GM19438 (cell line): ENCODE measurements around the gene CHID1.

Experiments used
- ATAC-seq: cut with Tn5 transposase; IDR thresholded peaks from one replicate; pipeline ENCODE4 v1.9.1; 2021; ENCODE audit warnings: low read depth; ENCODE audit not compliant: unreplicated experiment

The CHID1 gene

DNA sequence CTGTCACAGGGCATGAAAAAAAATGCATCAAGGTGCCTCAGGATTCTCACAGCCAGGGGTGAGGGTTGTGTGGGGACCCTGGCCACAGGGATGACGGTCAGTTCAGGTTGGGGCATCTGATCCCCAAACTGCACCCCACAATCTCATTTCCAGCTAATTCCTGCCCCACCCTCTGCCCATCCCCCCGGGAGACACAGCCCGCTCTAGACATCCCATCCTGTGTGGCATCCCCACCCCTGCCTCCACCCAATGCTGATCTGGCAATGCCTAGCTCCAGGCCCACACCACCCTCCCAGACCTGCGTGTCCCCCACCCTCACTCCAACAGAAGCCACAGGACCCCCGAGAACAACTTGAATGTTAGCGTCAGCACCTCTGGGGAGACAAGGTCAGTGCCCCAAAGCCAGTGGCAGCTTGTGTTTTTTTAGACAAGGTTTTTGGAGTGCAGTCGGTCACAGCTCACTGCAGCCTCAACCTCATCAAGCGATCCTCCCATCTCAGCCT lies 42.7 kb downstream of the CHID1 start:
- no peak for ATAC-seq

DNA sequence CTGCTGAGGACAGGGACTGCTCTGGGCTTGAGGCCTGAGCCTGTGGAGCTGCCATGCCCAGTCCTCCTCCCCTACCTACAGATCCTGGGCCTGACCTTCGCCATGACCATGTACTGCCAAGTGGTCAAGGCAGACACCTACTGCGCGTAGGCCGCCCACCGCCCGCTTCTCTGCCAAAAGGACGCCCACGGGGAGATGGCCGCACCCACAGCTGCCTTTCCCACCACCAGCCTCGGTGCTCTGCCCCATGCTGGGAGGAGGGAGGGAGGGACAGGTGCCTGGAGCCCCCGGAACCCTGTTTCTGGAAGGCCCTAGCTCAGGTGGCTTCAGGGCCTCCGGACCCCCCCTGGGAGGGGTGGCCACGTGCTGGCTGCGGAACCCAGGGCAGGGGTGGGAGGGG lies 44.1 kb downstream of the CHID1 start:
- ATAC-seq, result no peak

DNA sequence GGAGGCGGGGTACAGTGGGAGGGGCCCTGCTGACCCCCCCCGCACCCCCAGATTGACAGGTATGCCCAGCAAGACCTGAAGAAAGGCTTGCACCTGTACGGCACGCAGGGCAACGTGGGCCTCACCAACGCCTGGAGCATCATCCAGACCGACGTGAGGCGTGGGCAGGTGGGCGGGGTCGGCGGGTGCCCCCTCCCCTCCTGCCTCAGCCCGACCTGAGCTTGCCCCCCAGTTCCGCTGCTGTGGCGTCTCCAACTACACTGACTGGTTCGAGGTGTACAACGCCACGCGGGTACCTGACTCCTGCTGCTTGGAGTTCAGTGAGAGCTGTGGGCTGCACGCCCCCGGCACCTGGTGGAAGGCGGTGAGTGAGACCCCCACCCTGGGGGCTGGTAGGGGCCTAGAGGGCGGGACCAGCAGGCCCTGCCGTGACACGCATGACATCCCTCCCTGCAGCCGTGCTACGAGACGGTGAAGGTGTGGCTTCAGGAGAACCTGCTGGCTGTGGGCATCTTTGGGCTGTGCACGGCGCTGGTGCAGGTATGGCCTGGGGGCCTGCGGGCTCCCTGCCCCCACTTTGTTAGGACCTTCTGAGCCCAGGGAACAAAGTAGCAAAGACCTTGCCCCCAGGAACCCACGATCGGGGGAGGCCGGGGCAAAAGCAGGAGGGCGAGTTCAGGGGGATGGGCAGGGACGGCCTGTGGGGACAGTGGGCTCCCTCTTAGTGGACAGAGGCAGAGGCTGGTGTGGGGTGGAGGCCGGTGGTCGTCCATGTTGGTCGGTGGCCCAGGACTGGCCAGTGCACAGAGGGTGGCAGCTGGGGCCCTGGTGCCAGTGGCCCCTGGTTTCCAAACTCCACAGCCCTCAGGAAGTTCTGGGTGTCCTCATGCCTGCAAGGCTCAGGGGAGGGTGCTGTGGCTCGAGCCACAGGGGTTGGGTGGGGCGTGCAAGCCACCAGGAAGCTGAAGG lies 44.9 kb downstream of the CHID1 start:
- ATAC-seq, result no peak

DNA sequence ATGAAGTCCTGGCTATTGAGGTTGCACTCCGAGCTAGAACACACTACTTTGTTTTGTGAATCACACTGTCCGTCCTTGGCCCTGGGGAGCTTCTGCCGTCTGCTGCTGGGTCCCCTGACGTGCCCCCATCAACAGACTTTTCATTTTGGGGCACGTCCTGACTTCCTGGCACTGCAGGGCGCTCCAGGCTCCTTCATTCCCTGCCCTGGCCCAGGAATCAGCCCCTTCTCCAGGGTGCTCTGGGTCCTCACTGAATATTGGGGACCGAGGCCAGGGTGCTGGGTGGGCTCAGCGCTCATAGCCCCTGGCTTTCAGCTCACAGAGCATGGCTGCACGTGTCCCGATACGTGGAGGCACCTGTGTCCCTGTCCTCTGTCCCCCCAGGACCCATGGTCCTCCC lies 45.7 kb downstream of the CHID1 start:
- ATAC-seq, result no peak

DNA sequence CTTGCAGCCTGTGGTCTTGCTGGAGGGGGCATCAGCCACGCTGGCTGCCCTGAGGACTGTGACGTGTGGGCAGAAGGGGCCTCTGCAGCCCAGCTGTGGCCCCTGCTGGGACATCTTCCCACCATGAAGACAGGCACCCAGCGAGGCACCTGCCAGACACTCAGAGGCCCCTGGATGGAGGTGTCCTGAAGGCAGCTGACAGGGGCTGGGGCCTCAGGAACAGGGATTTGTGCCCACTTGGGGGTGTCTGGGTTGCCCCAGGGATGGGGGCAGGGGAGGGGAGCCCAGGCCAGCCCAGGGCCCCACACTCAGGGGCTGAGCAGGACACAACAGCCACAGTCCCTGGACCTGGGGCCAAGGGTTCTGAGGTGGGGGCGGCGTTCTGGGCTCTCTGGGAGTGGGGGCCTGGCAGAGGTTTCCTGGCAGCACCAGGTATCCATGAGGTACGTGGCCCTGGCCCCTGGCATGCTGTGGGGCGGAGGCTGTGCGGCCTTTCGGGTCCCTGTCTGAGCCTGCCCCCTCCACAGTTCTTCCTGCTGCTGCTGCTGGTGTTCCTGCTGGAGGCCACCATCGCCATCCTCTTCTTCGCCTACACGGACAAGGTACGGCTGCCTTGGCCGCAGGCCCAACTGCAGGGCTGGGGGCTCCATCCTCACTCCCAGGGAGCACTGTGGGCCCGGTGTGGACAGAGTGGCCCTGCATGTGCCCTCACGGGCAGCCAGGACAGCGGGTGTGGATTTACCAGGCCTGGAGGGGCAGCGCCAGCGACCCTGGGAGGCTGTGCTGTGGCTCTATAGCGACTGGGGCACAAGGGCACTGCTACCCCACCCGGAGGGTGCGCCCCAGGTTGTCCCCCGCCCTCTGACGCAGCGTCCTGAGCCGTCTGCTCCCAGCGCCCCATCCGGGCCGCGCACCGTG lies 46.4 kb downstream of the CHID1 start:
- no peak for ATAC-seq

DNA sequence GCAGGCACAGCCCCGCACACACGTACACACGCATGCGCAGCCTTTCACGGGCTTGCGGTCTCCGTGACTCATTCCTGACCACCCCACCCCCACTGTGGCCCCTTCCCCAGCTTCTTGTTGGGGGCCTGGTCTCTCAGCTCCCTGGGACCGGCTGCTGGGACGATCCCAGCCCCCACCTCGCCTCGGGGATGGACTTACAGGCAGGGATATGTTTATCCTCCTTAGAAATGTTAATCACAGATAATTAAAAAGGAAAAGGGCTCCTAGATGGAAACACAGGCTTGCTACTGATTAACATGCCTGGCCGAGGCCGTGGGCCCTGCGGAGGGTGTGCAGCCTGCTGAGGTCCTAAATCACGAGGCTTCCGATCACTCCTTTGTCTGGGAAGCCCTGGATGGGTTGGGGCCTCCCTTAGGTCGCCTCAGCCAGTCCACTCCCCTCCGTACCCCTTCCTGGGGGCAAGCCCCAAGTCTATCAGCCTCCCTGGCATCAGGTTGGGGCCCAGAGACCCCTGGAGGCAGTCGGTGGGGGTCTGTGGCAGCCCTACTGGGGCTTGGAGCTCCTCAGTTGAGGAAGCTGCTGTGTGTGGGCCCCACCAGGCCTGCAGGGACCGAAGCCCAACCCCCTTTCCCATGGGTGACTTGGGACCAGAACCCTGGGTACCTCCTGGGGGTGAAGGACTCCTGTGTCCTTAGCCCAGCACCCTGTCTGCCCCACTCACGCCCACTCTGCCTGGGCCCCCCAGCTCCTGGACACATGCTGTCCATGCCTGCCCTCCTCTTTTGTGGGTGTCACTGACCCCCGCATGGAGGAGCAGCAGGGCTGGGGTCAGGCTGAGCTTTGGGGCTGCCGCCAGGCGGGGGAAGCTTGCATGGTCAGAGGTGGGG lies 47.3 kb downstream of the CHID1 start:
- ATAC-seq, result no peak

DNA sequence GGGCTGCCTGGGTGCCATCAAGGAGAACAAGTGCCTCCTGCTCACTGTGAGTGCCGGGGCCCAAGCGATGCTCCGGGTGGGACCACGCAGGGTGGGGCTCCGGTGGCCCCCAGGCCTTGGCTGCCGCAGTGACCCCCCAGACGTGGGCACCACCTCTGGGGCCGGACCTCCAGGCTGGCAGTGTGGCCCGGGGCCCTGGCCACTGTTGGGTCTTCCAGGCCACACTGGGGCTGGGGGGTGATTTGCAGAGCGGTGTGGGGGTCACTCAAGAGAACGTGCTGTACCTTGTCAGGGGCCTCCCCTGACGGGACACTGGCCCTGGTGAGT lies 48.0 kb downstream of the CHID1 start:
- no peak for ATAC-seq

DNA sequence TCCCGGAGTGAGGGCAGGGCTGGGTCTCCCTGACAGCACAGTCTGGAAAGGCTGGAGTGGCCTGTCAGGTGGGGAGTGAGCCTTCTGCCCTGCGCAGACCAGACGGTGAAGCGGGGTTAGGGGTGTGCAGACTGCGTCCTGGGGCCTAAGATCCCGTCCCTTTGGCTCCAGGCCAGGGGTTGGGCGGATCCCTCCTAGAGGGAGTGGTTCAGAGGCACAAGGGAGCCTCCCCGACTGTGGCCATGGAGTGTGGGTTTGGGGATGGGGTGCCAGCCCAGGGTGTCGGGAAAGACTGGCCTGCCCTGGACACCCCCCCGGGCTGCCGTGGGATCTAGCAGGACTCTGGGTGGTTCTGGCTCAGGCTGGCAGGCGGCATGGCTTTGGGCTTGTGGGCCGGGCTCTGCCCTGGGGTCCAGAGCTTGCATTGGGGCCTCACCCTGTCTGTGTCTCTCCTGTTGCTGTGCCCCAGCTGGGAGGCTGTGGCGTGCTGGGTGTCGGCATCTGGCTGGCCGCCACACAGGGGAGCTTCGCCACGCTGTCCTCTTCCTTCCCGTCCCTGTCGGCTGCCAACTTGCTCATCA lies 48.4 kb downstream of the CHID1 start:
- no peak for ATAC-seq

DNA sequence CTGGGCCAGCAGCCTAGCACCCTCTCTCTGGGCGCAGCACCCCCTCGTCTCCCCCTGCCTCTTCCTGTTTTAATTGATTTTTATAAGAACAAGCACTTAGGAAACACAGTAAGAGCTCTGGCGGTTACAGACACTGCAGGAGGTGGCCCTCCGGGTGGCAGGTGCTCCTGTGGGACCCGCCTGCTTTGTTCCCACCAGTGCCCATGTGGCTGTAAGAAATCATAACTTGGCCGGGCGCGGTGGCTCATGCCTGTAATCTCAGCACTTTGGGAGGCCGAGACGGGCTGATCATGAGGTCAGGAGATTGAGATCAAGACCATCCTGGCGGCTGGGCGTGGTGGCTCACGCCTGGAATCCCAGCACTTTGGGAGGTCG lies 49.5 kb downstream of the CHID1 start:
- ATAC-seq, result no peak

DNA sequence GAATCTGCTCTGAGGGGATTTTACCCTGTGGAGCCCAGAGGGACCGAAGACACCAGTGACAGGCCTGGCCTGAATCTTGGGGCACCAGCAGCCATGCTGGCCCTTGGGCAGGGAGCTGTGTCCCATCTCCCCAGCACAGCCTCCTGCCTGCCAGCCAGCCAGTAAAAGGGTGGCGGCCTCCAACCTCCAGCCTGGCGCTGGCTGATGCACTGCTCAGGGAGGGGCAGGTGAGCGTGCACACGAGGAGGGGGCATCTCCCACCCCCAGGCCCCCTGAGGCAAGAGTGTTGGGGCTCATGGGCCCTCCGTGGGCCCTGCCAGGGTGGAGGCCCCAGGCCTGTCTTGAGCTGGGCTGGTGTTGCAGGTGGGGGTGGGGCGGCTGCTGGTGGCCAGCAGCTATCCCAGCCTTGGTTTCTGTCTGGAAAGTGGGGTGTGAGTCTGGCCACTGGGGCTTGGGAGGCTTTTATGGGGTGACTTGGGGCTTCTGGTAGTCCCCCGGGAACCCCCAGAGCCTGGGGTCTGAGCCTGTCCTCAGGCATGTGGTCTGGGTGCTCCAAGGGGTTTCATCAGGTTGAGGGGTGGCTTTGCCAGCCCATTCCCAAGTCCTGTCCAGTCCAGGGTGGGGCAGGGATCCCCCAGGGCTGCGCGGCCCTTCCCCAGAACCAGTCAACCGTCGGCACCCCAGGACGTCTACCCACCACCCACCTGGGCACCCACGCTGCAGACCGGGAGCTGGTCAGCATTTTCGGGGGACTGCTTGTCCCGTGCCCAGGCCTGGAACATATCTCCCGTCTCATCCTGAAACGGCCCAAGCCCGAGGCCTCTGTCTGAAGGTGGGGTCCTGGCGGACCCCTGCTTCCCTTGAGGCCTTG lies 50.1 kb downstream of the CHID1 start:
- no peak for ATAC-seq

DNA sequence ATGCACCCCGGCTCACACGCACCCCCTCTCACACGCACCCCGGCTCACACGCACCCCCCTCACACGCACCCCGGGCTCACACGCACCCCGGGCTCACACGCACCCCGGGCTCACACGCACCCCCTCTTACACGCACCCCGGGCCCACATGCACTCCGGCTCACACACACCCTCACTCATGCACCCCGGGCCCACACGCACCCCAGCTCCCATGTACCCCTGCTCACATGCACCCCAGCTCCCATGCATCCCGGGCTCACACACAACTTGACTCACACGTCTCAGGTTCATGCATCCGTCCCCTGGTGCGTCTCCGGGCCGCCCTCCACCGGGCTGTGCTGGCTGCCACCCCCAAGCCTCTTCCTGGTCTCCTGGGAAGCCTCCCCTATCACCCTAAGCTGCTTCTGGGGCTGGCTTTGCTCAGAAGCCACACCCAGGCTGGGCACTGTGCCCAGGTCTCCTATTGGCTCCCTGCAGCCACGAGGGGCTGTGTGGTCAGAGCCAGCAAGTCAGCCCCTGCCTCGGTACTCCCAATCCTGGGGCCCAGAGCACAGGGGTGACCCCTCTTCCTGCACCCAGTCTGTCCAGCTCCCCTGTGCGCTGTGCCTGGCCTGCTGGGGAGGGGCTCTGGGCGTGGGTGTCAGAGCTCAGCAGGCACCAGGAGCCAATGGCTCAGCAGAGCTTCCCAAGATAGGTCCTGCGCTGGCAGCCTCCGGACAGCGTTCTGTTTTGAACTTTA lies 51.0 kb downstream of the CHID1 start:
- no peak for ATAC-seq

DNA sequence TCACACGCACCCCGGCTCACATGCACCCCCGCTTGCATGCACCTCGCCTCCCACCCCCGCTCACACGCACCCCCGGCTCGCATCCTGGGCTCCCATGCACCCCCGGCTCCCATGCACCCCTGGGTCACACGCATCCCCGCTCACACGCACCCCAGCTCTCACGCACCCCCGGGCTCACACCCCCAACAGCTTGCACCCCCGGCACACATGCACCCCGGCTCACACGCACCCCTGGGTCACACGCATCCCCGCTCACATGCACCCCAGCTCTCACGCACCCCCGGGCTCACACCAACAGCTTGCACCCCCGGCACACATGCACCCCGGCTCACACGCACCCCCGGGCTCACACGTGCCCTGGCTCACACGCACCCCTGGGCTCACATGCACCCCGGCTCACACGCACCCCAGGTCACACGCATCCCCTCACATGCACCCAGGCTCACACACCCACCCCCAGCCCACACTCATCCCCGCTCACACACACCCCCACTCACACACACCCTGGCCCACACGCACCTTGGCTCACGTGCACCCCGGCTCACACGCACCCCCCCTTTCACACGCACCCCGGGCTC lies 51.8 kb downstream of the CHID1 start:
- no peak for ATAC-seq

DNA sequence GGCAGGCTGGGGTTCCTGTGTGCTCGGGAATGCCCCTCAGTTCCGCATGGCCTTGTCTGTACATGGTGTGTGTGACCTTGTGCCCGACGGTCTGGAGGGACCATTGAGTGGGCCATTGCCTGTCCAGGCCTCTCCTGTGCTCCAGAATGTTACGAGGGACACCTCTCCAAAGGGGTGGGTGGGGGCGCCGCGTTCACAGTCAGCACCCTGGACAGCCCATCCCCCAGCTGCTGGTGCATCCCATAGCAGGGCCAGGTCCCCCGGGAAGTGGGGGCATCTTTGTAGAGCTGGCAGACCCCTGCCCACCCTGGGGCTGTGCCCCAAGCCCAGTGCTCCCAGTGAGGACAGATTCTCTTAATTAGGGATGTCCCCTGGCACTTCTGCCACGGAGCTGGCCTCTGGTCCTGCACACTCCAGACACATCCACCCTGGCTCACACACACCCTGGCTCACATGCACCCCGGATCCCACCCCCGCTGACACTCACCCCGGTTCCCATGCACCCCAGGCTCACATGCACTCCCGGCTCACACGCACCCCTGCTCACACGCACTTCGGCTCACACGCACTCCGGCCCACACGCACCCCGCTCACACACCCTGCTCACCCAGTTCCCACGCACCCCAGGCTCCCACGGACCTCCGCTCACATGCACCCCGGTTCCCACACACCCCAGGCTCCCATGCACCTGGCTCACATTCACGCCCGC lies 52.4 kb downstream of the CHID1 start:
- no peak for ATAC-seq

DNA sequence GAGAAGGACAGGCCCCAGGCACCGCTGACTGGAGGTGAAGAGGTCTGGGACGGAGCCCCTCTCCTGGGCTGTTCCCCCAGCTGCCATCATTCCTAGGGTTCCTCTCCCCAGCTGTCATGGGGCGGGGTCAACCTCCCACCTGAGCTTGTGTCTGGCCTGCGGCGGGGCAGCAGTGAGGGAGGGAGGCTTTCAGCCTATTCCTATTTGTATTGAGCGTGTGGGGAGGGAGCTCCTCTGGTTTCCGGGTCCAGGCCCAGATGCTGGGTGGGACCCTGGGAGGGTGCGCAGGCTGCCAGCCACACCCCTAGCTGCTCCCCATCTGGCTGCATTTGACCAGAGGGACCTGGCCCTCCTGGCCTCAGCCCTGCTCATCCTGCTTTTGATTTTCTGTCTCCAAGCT lies 54.2 kb downstream of the CHID1 start:
- ATAC-seq, result no peak

DNA sequence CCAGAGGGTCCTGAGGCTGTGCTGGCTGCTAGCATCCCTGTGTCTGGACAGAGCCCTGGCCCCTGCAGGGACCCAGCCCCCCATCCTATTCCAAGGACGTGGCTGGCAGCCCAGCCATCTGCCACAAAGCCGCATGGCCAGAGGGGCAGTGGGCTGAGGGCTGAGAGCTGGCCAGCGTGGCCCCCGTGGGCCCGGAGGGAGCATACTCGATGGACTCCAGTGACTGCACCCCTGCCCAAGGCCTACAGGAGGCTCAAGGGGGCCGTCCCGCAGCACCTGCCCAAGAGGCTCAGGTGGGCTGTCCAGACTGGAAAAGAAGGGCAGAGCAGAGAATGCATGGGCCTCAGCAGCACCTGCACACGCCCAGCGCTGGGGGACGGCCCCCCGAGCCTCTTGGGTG lies 54.8 kb downstream of the CHID1 start:
- ATAC-seq, result no peak

DNA sequence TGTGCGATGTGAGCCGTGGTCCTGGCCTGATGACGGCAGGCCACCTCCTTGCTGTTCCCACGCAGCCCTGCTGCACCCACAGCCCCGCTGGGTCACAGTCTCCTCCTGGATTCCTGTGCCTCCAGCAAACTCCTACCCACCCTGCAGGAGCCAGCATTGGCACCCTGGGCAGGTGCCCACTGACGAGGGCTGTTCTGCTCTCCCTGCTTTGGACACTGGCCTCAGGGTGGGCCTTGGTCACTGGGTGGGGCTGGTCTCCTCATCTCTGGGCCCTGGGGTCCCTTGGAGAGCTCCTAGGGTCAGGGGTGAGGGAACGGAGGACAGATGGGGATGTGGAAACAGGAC lies 55.3 kb downstream of the CHID1 start:
- ATAC-seq, result no peak

DNA sequence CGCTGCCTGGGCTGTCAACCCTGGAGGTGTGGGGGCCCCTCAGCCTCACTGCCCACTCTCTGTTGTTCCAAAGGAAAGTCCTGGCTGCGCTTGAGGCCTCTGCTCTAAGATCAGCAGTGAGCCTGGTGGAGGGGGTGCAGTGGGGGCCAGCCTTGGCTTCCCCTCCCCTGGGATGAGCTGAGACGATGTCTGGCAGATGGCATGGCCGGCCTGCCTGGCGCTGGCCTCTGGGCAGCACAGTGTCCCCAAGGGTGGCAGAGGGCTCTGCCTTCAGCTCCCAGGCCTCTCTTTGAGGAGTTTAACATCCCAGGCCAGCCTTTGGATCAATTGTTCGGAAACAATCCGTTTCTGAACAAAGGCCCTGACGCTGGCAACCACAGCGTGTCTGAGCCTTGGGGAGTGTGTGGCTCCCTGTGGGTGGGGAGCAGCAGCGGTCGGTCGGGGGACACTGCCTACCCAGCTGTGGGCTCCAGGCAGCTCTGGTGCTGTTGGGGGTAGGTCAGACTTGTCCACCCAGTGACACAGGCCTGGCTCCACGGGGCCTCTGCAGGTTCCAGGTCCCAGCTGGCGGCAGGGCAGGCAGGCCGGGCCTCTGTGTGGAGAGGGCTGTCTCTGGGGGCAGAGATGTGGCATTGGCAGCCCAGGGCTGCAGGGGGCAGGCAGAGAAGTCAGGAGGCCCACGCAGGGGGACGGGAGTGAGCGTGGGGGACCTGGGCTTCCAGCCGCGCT lies 55.8 kb downstream of the CHID1 start:
- ATAC-seq, result no peak
